HEK293 (cell line): ENCODE results near the gene TIA1.

Experiments
- CTCF ChIA-PET: fragments of 350-600 bp; formaldehyde crosslinking; extraction: SDS; loops from one replicate; lab custom pipeline; 2021; ENCODE audit warnings: antibody characterized with exemption; lab: Yijun Ruan, JAX
- POLR2A ChIA-PET: fragments of 300-600 bp; formaldehyde crosslinking; extraction: SDS; loops from one replicate; lab custom pipeline; 2020; ENCODE audit warnings: antibody characterized with exemption, inconsistent platforms; lab: Yijun Ruan, JAX
- H3K27ac ChIP-seq: fragments of 200-500 bp; sonication (Bioruptor generic); 2 replicates; pipeline ENCODE4 v1.5.1; 2014; ENCODE audit warnings: low read depth, low read length, control low read depth, inconsistent platforms; ENCODE audit errors: extremely low read depth
- H3K36me3 ChIP-seq, 2 experiments: fragments of 200-500 bp in 1 of 2; sonication (Bioruptor generic) in 1 of 2; 1 replicate in 1 of 2; 2 replicates in 1 of 2; pipeline ENCODE4 v1.5.1; 2014 to 2017; ENCODE audit warnings: inconsistent platforms in 2 of 2, low read length in 2 of 2; ENCODE audit not compliant: control insufficient read depth in 2 of 2, insufficient read depth in 1 of 2
- H3K4me1 ChIP-seq: fragments of 200-500 bp; sonication (Bioruptor generic); 2 replicates; pipeline ENCODE4 v1.5.1; 2014; ENCODE audit warnings: mild to moderate bottlenecking, low read length, inconsistent platforms; ENCODE audit not compliant: control insufficient read depth, insufficient read depth
- H3K4me3 ChIP-seq: 2 replicates; pipeline ENCODE4 v1.5.1; 2011; ENCODE audit warnings: low read depth, mild to moderate bottlenecking, control low read depth, low read length, moderate library complexity
- H3K9me3 ChIP-seq: fragments of 200-500 bp; sonication (Bioruptor generic); 2 replicates; pipeline ENCODE4 v1.5.1; 2014; ENCODE audit warnings: low read depth, low read length, inconsistent platforms; ENCODE audit not compliant: control insufficient read depth, insufficient read depth
- HOXA7 ChIP-seq: sonication (generic); formaldehyde crosslinking; IDR thresholded peaks from 2 replicates; pipeline ENCODE4 v1.8.1; 2022; ENCODE audit warnings: missing genetic modification reagents, borderline replicate concordance
- KLF16 ChIP-seq: fragments of 450-650 bp; formaldehyde crosslinking; IDR thresholded peaks from 2 replicates; pipeline ENCODE4 v1.5.1; 2017; ENCODE audit warnings: missing biosample characterization, missing genetic modification characterization
- ZBTB17 ChIP-seq: fragments of 450-650 bp; formaldehyde crosslinking; IDR thresholded peaks from 2 replicates; pipeline ENCODE4 v1.5.1; 2016; ENCODE audit warnings: missing biosample characterization, missing genetic modification characterization
- ZBTB20 ChIP-seq: fragments of 450-650 bp; formaldehyde crosslinking; IDR thresholded peaks from 2 replicates; pipeline ENCODE4 v1.5.1; 2016; ENCODE audit warnings: missing biosample characterization, missing genetic modification characterization
- ZFHX2 ChIP-seq: fragments of 450-650 bp; formaldehyde crosslinking; conservative IDR thresholded peaks from 2 replicates; pipeline ENCODE4 v1.5.1; 2016; ENCODE audit warnings: missing biosample characterization, missing genetic modification characterization
- ZNF112 ChIP-seq: fragments of 450-650 bp; formaldehyde crosslinking; IDR thresholded peaks from 2 replicates; pipeline ENCODE4 v1.5.0; 2017; ENCODE audit warnings: missing biosample characterization, missing genetic modification characterization
- ZNF311 ChIP-seq: fragments of 450-650 bp; formaldehyde crosslinking; IDR thresholded peaks from 2 replicates; pipeline ENCODE4 v1.5.1; 2017; ENCODE audit warnings: missing biosample characterization, missing genetic modification characterization, borderline replicate concordance
- ZNF549 ChIP-seq: fragments of 450-650 bp; IDR thresholded peaks from 2 replicates; pipeline ENCODE4 v1.5.1; 2018; ENCODE audit warnings: missing biosample characterization, missing genetic modification characterization, mild to moderate bottlenecking, inconsistent platforms, moderate library complexity
- ZNF571 ChIP-seq: fragments of 450-650 bp; formaldehyde crosslinking; IDR thresholded peaks from 2 replicates; pipeline ENCODE4 v1.5.0; 2017; ENCODE audit warnings: missing biosample characterization, missing genetic modification characterization
- ZNF621 ChIP-seq: fragments of 450-650 bp; formaldehyde crosslinking; IDR thresholded peaks from 2 replicates; pipeline ENCODE4 v1.5.1; 2017; ENCODE audit warnings: missing biosample characterization, missing genetic modification characterization
- ZNF624 ChIP-seq: fragments of 450-650 bp; formaldehyde crosslinking; IDR thresholded peaks from 2 replicates; pipeline ENCODE4 v1.5.1; 2017; ENCODE audit warnings: missing biosample characterization, missing genetic modification characterization
- ZNF670 ChIP-seq: fragments of 450-650 bp; formaldehyde crosslinking; IDR thresholded peaks from 2 replicates; pipeline ENCODE4 v1.5.1; 2016; ENCODE audit warnings: missing biosample characterization, missing genetic modification characterization, low read depth
- ZNF768 ChIP-seq: fragments of 450-650 bp; formaldehyde crosslinking; IDR thresholded peaks from 2 replicates; pipeline ENCODE4 v1.5.1; 2018; ENCODE audit warnings: missing biosample characterization, mild to moderate bottlenecking, missing genetic modification characterization
- ZNF830 ChIP-seq: fragments of 450-650 bp; IDR thresholded peaks from 2 replicates; pipeline ENCODE4 v1.5.0; 2018; ENCODE audit warnings: missing biosample characterization, missing genetic modification characterization, low read depth, mild to moderate bottlenecking, moderate library complexity
- TF ChIP-seq, protein P1 (sequence below): fragments of 450-650 bp; formaldehyde crosslinking; IDR thresholded peaks from 2 replicates; pipeline ENCODE4 v1.5.1; 2016; ENCODE audit warnings: missing biosample characterization, missing genetic modification characterization
- TF ChIP-seq, protein P2 (sequence below): fragments of 450-650 bp; formaldehyde crosslinking; IDR thresholded peaks from 2 replicates; pipeline ENCODE4 v1.5.1; 2016; ENCODE audit warnings: missing biosample characterization, missing genetic modification characterization
- TF ChIP-seq, protein P3 (sequence below): fragments of 450-650 bp; formaldehyde crosslinking; IDR thresholded peaks from 2 replicates; pipeline ENCODE4 v1.5.0; 2017; ENCODE audit warnings: missing biosample characterization, missing genetic modification characterization, borderline replicate concordance
- TF ChIP-seq, protein P4 (sequence below): fragments of 450-650 bp; formaldehyde crosslinking; conservative IDR thresholded peaks from 2 replicates; pipeline ENCODE4 v1.5.1; 2016; ENCODE audit warnings: low read depth, missing biosample characterization, missing genetic modification characterization
- TF ChIP-seq, protein P5 (sequence below): fragments of 450-650 bp; formaldehyde crosslinking; IDR thresholded peaks from 2 replicates; pipeline ENCODE4 v1.5.1; 2016; ENCODE audit warnings: missing biosample characterization, missing genetic modification characterization
- TF ChIP-seq, protein P6 (sequence below): fragments of 450-650 bp; formaldehyde crosslinking; IDR thresholded peaks from 2 replicates; pipeline ENCODE4 v1.5.1; 2017; ENCODE audit warnings: missing biosample characterization, missing genetic modification characterization
- TF ChIP-seq, protein P7 (sequence below): fragments of 450-650 bp; formaldehyde crosslinking; IDR thresholded peaks from 2 replicates; pipeline ENCODE4 v1.5.1; 2017; ENCODE audit warnings: missing biosample characterization, mild to moderate bottlenecking, missing genetic modification characterization, moderate library complexity

TIA1 gene

DNA sequence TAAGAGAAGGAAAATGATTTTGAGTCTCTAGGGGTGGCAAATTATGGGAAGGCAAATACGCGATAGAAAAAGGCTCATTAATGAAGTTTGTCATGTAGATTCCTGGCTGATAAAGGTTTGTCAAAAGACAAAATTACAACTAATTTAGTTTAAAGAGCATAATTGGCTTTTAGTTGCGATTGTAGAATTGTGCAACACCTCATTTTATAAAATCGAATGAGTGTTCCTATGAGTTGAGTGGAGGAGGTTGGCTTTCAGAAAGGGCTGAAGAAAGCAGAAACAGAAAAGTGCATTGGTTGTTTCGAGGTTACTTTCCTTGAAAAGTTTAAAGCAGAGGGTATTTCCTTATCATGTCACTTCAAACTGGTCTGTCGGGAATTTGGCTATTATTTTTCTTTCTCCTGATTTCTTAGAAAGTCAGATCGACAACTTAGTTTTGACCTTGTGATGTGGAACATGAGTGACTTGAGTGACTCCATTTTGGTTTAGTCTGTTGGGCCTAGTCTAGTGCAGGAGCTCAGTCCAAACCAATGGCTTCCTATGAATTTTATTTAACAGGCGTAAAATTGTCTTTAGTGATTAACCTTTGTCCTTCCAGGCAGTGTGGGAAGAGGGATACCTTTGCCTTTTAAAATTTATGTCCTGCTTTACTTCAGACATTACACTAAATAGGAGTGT lies 7.3 kb upstream of the TIA1 start (continued):
- TF ChIP-seq ZFHX2 (tag by site-specific recombination) (no peak), ZBTB20 (tag by site-specific recombination) (no peak)

DNA sequence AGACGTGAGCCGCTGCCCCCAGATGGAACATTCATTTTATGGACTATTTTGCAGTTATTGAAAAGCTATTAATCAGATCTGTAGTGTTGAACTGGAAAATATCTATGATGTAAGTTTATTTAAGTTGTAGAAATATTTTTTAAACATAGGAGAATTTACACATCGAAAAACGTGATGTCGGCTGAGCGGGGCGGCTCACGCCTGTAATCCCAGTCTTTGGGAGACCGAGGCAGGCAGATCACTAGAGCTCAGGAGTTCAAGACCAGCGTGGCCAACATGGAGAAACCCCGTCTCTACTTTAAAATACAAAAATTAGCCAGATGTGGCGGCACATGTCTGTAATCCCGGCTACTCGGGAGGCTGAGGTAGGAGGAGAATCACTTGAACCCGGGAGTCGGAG lies 2.0 kb upstream of the TIA1 start:
- no peaks in the 10 kb centered on the region for H3K9me3 ChIP-seq
- no peaks in the 10 kb centered on the region for H3K36me3 ChIP-seq
- TF ChIP-seq ZNF830 (no peak), HOXA7 (CRISPR knock-in tag) (no peak), ZNF112 (no peak), ZNF621 (tag by site-specific recombination) (no peak), ZNF768 (no peak), KLF16 (tag by site-specific recombination) (no peak), ZNF311 (tag by site-specific recombination) (no peak), ZBTB17 (no peak), ZNF571 (tag by site-specific recombination) (no peak), ZNF624 (no peak), ZNF670 (tag by site-specific recombination) (no peak), ZNF549 (no peak)
- TF ChIP-seq, protein P1, sequence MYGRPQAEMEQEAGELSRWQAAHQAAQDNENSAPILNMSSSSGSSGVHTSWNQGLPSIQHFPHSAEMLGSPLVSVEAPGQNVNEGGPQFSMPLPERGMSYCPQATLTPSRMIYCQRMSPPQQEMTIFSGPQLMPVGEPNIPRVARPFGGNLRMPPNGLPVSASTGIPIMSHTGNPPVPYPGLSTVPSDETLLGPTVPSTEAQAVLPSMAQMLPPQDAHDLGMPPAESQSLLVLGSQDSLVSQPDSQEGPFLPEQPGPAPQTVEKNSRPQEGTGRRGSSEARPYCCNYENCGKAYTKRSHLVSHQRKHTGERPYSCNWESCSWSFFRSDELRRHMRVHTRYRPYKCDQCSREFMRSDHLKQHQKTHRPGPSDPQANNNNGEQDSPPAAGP (tag by site-specific recombination) = no peak
- TF ChIP-seq, protein P2, sequence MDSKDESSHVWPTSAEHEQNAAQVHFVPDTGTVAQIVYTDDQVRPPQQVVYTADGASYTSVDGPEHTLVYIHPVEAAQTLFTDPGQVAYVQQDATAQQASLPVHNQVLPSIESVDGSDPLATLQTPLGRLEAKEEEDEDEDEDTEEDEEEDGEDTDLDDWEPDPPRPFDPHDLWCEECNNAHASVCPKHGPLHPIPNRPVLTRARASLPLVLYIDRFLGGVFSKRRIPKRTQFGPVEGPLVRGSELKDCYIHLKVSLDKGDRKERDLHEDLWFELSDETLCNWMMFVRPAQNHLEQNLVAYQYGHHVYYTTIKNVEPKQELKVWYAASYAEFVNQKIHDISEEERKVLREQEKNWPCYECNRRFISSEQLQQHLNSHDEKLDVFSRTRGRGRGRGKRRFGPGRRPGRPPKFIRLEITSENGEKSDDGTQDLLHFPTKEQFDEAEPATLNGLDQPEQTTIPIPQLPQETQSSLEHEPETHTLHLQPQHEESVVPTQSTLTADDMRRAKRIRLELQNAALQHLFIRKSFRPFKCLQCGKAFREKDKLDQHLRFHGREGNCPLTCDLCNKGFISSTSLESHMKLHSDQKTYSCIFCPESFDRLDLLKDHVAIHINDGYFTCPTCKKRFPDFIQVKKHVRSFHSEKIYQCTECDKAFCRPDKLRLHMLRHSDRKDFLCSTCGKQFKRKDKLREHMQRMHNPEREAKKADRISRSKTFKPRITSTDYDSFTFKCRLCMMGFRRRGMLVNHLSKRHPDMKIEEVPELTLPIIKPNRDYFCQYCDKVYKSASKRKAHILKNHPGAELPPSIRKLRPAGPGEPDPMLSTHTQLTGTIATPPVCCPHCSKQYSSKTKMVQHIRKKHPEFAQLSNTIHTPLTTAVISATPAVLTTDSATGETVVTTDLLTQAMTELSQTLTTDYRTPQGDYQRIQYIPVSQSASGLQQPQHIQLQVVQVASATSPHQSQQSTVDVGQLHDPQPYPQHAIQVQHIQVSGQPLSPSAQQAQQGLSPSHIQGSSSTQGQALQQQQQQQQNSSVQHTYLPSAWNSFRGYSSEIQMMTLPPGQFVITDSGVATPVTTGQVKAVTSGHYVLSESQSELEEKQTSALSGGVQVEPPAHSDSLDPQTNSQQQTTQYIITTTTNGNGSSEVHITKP (tag by site-specific recombination) = no peak
- TF ChIP-seq, protein P3, sequence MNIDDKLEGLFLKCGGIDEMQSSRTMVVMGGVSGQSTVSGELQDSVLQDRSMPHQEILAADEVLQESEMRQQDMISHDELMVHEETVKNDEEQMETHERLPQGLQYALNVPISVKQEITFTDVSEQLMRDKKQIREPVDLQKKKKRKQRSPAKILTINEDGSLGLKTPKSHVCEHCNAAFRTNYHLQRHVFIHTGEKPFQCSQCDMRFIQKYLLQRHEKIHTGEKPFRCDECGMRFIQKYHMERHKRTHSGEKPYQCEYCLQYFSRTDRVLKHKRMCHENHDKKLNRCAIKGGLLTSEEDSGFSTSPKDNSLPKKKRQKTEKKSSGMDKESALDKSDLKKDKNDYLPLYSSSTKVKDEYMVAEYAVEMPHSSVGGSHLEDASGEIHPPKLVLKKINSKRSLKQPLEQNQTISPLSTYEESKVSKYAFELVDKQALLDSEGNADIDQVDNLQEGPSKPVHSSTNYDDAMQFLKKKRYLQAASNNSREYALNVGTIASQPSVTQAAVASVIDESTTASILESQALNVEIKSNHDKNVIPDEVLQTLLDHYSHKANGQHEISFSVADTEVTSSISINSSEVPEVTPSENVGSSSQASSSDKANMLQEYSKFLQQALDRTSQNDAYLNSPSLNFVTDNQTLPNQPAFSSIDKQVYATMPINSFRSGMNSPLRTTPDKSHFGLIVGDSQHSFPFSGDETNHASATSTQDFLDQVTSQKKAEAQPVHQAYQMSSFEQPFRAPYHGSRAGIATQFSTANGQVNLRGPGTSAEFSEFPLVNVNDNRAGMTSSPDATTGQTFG (tag by site-specific recombination) = no peak
- TF ChIP-seq, protein P4, sequence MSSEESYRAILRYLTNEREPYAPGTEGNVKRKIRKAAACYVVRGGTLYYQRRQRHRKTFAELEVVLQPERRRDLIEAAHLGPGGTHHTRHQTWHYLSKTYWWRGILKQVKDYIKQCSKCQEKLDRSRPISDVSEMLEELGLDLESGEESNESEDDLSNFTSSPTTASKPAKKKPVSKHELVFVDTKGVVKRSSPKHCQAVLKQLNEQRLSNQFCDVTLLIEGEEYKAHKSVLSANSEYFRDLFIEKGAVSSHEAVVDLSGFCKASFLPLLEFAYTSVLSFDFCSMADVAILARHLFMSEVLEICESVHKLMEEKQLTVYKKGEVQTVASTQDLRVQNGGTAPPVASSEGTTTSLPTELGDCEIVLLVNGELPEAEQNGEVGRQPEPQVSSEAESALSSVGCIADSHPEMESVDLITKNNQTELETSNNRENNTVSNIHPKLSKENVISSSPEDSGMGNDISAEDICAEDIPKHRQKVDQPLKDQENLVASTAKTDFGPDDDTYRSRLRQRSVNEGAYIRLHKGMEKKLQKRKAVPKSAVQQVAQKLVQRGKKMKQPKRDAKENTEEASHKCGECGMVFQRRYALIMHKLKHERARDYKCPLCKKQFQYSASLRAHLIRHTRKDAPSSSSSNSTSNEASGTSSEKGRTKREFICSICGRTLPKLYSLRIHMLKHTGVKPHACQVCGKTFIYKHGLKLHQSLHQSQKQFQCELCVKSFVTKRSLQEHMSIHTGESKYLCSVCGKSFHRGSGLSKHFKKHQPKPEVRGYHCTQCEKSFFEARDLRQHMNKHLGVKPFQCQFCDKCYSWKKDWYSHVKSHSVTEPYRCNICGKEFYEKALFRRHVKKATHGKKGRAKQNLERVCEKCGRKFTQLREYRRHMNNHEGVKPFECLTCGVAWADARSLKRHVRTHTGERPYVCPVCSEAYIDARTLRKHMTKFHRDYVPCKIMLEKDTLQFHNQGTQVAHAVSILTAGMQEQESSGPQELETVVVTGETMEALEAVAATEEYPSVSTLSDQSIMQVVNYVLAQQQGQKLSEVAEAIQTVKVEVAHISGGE = no peak
- TF ChIP-seq, protein P5, sequence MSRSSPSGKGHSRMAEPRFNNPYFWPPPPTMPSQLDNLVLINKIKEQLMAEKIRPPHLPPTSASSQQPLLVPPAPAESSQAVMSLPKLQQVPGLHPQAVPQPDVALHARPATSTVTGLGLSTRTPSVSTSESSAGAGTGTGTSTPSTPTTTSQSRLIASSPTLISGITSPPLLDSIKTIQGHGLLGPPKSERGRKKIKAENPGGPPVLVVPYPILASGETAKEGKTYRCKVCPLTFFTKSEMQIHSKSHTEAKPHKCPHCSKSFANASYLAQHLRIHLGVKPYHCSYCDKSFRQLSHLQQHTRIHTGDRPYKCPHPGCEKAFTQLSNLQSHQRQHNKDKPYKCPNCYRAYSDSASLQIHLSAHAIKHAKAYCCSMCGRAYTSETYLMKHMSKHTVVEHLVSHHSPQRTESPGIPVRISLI (tag by site-specific recombination) = no peak
- TF ChIP-seq, protein P6, sequence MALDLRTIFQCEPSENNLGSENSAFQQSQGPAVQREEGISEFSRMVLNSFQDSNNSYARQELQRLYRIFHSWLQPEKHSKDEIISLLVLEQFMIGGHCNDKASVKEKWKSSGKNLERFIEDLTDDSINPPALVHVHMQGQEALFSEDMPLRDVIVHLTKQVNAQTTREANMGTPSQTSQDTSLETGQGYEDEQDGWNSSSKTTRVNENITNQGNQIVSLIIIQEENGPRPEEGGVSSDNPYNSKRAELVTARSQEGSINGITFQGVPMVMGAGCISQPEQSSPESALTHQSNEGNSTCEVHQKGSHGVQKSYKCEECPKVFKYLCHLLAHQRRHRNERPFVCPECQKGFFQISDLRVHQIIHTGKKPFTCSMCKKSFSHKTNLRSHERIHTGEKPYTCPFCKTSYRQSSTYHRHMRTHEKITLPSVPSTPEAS = no peak
- TF ChIP-seq, protein P7, sequence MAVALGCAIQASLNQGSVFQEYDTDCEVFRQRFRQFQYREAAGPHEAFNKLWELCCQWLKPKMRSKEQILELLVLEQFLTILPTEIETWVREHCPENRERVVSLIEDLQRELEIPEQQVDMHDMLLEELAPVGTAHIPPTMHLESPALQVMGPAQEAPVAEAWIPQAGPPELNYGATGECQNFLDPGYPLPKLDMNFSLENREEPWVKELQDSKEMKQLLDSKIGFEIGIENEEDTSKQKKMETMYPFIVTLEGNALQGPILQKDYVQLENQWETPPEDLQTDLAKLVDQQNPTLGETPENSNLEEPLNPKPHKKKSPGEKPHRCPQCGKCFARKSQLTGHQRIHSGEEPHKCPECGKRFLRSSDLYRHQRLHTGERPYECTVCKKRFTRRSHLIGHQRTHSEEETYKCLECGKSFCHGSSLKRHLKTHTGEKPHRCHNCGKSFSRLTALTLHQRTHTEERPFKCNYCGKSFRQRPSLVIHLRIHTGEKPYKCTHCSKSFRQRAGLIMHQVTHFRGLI (tag by site-specific recombination) = no peak
- ChIA-PET CTCF (no interaction called here), POLR2A (interaction anchor here (3.0 kb wide), 1 partner anchor 43 kb away, joined by 16 read pairs; the partner anchor contains the start of gene SNRPG)
- no peak overlapping the region for H3K27ac ChIP-seq
- no peak overlapping the region for H3K4me3 ChIP-seq
- H3K4me1 ChIP-seq = no peaks in the 10 kb centered on the region
